ENCODE results near the gene DYRK3.

GRCh38 chr1:206649261-206649921 lies 14.1 kb downstream of the DYRK3 start:
- TF ChIP-seq, protein P1, sequence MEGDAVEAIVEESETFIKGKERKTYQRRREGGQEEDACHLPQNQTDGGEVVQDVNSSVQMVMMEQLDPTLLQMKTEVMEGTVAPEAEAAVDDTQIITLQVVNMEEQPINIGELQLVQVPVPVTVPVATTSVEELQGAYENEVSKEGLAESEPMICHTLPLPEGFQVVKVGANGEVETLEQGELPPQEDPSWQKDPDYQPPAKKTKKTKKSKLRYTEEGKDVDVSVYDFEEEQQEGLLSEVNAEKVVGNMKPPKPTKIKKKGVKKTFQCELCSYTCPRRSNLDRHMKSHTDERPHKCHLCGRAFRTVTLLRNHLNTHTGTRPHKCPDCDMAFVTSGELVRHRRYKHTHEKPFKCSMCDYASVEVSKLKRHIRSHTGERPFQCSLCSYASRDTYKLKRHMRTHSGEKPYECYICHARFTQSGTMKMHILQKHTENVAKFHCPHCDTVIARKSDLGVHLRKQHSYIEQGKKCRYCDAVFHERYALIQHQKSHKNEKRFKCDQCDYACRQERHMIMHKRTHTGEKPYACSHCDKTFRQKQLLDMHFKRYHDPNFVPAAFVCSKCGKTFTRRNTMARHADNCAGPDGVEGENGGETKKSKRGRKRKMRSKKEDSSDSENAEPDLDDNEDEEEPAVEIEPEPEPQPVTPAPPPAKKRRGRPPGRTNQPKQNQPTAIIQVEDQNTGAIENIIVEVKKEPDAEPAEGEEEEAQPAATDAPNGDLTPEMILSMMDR (IDR thresholded peaks at IDR 0.05) = no peak
- TF ChIP-seq POLR2A (IDR thresholded peaks at IDR 0.05) = no peak

Measured in heart left ventricle (tissue), 13 donors.